ENCODE data around the gene AGAP1. TPM values are rescaled to one million over a fixed set of nuclear protein-coding genes. Genes with fewer than 3 reads are reported as not detected.

The AGAP1 gene
- total and polyA plus RNA-seq, 2 donors from 2014 or later: 8.1 to 44.5 TPM

DNA sequence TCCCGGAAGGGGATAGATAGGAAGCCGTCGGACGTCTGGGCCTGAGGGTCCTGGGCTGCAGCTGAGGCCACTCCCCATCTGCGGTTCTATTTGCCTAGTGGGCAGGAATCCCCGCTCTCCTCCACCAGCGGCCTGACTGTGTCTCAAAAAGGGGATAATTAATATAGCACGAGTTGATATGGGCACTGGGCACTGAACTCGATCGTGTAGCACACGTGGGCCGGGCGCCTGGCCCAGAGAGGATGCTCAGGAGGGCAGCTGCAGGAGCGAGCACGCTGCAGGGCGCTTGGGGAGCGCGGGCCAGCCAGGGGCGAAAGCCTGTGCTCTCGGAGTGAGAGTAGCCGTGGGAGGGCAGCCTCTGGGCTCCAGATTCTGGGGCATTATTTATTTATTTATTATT, 683.1 kb downstream of the AGAP1 start:
- Histone ChIP-seq H3K27me3 (ENCODE audit: control insufficient read depth, insufficient read depth, low read length) (peaks cover 39% of the 10 kb centered on the region), H3K4me3 (ENCODE audit: low read length in 3 of 3) (no peak overlapping the region), H3K27ac (ENCODE audit: low read depth in 2 of 2, low read length in 2 of 2) (no peak overlapping the region), H3K9me3 (ENCODE audit: control insufficient read depth in 2 of 3, insufficient read depth in 1 of 3, low read length in 3 of 3) (no peaks in the 10 kb centered on the region), H3K9ac (ENCODE audit: low read length in 3 of 3) (no peak overlapping the region), H3K4me1 (ENCODE audit: control insufficient read depth in 2 of 3, insufficient read depth in 2 of 3, low read depth in 1 of 3, low read length in 3 of 3) (peaks cover 0 to 2% (median 0%) of the 10 kb centered on the region in 3 donors), H3K36me3 (ENCODE audit: control insufficient read depth in 2 of 3, insufficient read depth in 3 of 3, low read length in 3 of 3) (no peaks in the 10 kb centered on the region)
- intact Hi-C loops (cut with DNase I): loop anchor here (5.0 kb wide), 1 partner anchor 410 kb away; no protein-coding TSS in a partner anchor
- TF ChIP-seq, protein P1, sequence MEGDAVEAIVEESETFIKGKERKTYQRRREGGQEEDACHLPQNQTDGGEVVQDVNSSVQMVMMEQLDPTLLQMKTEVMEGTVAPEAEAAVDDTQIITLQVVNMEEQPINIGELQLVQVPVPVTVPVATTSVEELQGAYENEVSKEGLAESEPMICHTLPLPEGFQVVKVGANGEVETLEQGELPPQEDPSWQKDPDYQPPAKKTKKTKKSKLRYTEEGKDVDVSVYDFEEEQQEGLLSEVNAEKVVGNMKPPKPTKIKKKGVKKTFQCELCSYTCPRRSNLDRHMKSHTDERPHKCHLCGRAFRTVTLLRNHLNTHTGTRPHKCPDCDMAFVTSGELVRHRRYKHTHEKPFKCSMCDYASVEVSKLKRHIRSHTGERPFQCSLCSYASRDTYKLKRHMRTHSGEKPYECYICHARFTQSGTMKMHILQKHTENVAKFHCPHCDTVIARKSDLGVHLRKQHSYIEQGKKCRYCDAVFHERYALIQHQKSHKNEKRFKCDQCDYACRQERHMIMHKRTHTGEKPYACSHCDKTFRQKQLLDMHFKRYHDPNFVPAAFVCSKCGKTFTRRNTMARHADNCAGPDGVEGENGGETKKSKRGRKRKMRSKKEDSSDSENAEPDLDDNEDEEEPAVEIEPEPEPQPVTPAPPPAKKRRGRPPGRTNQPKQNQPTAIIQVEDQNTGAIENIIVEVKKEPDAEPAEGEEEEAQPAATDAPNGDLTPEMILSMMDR (IDR thresholded peaks at IDR 0.05; ENCODE audit: borderline replicate concordance, extremely low read depth, insufficient read depth): no peak
- DNase-seq (peak in 1 of 5 donors; percentile 49), FAIRE-seq (no peak)

DNA sequence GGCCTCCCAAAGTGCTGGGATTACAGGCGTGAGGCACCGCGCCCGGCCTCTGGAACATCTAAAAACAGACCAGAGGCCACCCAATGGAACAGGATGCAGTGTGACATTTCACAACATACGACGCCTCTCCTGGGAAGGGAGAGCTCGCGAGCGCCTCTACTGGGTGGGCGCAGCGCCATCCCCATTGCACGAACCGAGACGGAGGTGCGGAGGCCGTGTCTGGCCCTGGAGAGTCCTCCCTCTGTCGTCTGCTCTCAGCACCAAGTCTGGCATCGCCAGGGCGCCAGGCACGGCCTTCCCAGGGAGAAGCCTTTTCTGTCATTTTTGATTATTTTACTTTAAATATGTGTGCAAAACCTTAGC, 683.7 kb downstream of the AGAP1 start:
- H3K9ac ChIP-seq (ENCODE audit: low read length in 3 of 3): no peak overlapping the region
- FAIRE-seq: no peak
- peak; percentile 65 to 78 (median 72) for DNase-seq
- intact Hi-C loops (cut with DNase I): loop anchor here (5.0 kb wide), 1 partner anchor 410 kb away; no protein-coding TSS in a partner anchor
- H3K27ac ChIP-seq (ENCODE audit: low read depth in 2 of 2, low read length in 2 of 2): no peak overlapping the region
- H3K4me1 ChIP-seq (ENCODE audit: control insufficient read depth in 2 of 3, insufficient read depth in 2 of 3, low read depth in 1 of 3, low read length in 3 of 3): peaks cover 0 to 2% (median 0%) of the 10 kb centered on the region in 3 donors
- no peaks in the 10 kb centered on the region for H3K9me3 ChIP-seq (ENCODE audit: control insufficient read depth in 2 of 3, insufficient read depth in 1 of 3, low read length in 3 of 3)
- TF ChIP-seq, protein P1 (IDR thresholded peaks at IDR 0.05; ENCODE audit: borderline replicate concordance, extremely low read depth, insufficient read depth): peak; percentile 25
- peaks cover 34% of the 10 kb centered on the region for H3K27me3 ChIP-seq (ENCODE audit: control insufficient read depth, insufficient read depth, low read length)
- peak overlapping the region in 1 of 3 donors; percentile 41 for H3K4me3 ChIP-seq (ENCODE audit: low read length in 3 of 3)
- no peaks in the 10 kb centered on the region for H3K36me3 ChIP-seq (ENCODE audit: control insufficient read depth in 2 of 3, insufficient read depth in 3 of 3, low read length in 3 of 3)

DNA sequence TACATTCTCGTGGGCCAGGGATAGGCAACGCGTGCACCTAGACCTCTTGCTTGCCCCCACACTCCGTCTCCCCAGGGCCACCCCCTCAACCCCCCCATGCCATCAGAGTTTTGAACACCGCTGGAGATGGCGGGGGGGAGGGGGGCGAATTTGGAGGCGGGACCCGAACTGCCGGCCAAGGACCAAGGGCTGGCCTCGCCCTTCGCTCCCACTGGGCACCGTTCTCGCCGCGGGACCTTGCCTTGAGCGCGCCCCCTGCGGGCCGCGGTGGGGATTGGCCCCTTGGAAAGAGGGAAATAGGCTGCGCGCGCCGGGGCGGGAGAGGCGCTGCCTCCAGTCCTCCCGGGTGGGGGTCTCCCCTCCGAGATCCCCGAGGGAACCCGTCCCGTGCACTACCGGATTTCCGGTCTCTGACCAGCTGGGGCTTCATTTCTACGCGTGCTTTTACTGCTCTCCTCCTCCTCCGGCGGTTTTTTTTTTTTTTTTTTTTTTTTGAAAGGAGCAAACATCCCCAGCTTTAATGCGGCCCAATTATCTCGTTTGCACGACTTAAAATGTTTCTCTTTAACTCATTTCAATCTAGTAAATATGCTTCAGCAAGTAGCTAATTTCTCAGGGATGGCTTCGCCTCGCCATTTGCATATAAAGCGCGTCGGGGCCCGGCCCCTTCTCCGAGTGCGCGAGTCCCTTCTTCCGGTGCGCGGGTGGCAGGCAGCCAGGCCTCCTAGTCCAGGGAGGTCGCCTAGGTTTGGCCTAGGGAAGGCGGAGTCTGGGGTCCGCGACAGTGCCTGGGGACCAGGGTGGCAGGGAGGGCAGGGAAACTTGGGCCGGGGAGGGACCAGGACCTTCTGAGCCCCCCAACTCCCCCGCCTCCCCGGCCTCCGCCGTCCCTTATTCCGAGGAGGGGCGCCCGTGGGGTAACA, 684.4 kb downstream of the AGAP1 start:
- H3K9me3 ChIP-seq (ENCODE audit: control insufficient read depth in 2 of 3, insufficient read depth in 1 of 3, low read length in 3 of 3): no peaks in the 10 kb centered on the region
- peaks cover 0 to 2% (median 0%) of the 10 kb centered on the region in 3 donors for H3K4me1 ChIP-seq (ENCODE audit: control insufficient read depth in 2 of 3, insufficient read depth in 2 of 3, low read depth in 1 of 3, low read length in 3 of 3)
- intact Hi-C loops (cut with DNase I): loop anchor here (5.0 kb wide), 1 partner anchor 411 kb away; no protein-coding TSS in a partner anchor
- DNase-seq (peak; percentile 79 to 89 (median 85)), FAIRE-seq (no peak)
- H3K27ac ChIP-seq (ENCODE audit: low read depth in 2 of 2, low read length in 2 of 2): no peak overlapping the region
- H3K4me3 ChIP-seq (ENCODE audit: low read length in 3 of 3): peak overlapping the region; percentile 18 to 42 (median 41)
- no peaks in the 10 kb centered on the region for H3K36me3 ChIP-seq (ENCODE audit: control insufficient read depth in 2 of 3, insufficient read depth in 3 of 3, low read length in 3 of 3)
- H3K9ac ChIP-seq (ENCODE audit: low read length in 3 of 3): no peak overlapping the region
- TF ChIP-seq, protein P1 (IDR thresholded peaks at IDR 0.05; ENCODE audit: borderline replicate concordance, extremely low read depth, insufficient read depth): peak; percentile 60
- H3K27me3 ChIP-seq (ENCODE audit: control insufficient read depth, insufficient read depth, low read length): peaks cover 34% of the 10 kb centered on the region

Data from kidney (tissue), 14 donors.